Superior temporal gyrus (tissue), 1 donor: Measurements from ENCODE around the gene JARID2.
"Not testable (repeated sequence)": the region's sequence is repeated elsewhere in the genome, so short reads cannot be mapped to it uniquely, and the experiment has no call there.

Experiments used
- DNase-seq: peaks from one replicate; pipeline ENCODE4 v3.0.0-alpha.2; 2016; ENCODE audit errors: extremely low spot score

The JARID2 gene

DNA sequence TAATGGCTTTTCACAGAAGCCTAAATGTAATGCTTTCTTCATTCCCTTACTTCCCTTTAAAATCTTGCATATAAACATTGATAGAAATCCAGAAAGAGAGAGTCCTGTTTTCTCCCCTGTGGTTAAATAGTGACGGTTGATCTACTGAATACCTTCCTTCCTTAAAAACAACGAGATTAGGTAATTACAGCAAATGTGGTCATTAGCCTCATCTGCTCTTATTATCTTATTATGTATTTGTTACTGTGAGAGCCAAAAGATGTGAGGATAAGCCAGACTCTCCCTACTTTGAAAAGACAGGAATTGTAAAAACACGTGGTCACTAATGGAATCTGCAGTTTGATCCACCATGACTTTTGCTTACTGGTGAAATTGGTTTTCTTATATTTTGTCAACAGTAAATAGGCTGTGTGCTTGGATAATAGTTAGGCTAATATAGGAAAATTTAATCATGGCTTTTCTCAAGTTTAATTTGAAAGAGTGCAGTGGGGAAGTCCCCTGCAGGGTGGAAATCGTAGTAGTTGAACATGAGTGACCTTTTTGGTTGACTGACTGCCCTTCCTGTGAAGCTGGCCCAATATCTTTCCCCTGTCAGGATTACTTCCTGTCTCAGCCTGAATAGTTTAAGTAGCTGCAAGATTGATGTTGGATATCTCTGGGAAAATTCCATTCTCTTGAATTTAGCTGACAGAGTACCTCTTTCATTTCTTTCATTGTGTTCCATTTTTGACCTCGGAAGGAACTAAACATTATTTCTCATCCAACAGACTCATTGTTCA lies 62.8 kb downstream of the JARID2 start:
- DNase-seq: no peak

DNA sequence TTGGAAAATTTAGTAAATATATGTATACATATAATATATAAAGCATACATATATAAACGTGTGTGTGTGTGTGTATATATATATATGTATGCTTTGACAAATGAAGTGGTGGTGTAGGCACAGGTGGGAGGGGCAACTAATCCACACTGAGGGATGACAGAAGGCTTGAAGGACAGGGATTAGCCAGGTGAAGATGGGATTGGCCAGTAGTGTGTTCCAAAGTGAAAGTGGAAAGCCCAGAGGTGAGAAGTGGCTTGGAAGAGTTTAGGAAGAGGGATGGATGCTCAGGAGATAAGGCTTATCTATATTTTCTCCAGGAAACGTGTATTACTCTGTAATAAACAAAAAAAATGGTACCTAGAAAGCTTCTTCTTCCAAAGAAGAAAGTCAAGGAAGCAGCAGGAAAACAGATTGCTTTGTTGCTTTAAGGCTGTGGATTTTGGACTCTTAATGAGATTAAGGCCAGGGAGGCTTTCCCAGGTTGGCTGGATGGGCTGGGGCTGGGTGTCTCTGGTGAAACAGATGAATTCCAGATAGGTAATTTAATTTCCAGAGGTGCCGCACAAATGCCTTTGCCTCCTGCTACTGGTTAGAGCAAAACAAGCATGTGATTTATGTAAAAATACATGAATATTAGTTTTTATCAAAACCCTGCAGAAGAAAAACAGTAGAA lies 63.9 kb downstream of the JARID2 start:
- no peak for DNase-seq

DNA sequence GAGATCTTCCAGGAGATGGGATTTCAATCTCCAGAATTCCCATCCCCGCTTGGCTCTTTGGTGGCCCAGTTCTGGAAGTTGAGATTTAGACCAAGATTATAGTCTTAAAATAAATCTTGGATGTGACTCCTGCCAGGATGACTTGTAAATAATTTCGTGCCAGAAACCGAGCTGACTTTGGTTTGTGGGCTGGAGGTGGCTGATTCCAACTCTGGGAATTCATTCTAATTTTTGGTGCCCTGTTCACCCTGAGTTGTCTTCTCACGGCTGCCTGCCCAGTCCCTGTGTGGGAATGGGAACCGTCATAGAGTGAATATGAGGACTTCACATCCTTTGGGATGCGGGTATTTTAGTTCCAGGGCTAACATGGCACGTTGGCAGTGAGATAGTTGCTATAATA lies 64.8 kb downstream of the JARID2 start:
- no peak for DNase-seq

DNA sequence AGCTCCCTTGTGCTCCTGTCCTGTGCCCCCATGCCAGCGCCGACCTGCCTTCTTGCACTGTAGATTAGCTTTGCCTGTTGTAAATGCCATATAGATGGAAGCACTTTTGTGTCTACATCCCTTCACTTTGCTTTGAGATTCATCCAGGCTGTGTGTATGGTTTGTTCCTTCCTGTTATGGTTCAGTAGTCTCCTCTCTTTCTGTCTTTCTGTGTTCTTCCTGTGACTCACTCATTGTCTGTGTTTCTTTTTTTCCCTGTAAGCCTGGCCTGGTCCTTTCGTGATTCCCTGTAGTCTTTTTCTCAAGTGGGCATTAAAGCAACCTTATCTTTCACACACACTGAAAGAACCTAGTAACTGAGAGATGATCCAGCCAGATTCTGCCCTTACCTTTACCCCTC lies 66.6 kb downstream of the JARID2 start:
- no peak for DNase-seq

DNA sequence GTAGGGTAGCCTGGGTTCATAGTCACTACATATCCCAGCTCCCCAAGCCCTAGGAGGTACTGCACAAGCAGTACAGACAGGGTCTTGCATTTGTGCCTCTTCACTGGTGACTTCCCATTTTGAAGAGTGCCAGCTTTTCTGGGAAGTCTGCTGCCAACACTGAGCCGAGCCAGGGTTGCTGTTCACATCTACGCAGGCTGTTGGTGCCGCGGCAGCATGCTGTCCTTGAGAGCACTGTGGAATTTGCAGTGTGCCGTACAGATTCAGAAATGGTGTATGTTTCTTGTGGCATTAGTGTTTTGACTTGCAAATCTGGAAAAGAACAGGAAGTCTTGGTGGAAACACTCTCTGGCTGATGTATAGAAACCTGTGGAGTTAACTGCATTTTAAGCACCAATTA lies 67.5 kb downstream of the JARID2 start:
- peak; percentile 72 for DNase-seq

DNA sequence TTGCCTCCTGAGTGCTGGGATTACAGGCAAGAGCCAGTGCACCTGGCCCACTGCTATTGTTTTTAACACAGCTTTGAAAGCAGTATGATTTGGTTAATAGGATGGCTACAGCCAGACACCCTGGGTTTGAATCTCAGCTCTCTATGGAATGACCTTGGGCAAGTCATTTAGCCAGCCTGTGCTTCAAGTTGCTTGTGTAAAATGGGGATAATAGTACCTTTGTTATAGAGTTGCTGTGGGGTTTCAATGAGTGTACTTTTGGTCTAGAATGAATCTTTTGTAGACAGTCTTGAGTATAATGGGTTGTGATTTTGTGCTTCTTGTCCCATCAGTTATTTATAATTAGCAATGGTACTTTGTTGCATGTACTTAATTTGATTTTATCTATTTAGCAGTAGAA lies 70.9 kb downstream of the JARID2 start:
- no peak for DNase-seq

DNA sequence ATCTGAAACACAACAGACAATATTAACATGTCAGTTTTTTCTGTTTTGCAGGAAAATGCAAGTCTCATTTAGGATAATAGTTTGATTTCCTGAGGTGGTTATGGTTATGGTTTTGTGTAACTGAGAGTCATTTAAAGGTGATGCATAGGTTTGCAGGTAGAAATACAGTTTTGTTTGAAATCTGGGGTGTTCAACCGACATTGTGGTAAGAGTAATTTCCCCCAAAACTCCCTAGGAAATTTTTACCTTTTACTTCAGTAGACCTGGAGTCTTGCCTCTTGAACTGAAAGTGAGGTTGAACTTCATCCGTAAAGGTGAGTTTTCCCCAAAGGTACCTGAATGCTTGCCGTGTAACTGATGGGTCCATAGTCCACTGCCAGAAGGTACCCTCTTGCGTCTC lies 71.4 kb downstream of the JARID2 start:
- DNase-seq: no peak

DNA sequence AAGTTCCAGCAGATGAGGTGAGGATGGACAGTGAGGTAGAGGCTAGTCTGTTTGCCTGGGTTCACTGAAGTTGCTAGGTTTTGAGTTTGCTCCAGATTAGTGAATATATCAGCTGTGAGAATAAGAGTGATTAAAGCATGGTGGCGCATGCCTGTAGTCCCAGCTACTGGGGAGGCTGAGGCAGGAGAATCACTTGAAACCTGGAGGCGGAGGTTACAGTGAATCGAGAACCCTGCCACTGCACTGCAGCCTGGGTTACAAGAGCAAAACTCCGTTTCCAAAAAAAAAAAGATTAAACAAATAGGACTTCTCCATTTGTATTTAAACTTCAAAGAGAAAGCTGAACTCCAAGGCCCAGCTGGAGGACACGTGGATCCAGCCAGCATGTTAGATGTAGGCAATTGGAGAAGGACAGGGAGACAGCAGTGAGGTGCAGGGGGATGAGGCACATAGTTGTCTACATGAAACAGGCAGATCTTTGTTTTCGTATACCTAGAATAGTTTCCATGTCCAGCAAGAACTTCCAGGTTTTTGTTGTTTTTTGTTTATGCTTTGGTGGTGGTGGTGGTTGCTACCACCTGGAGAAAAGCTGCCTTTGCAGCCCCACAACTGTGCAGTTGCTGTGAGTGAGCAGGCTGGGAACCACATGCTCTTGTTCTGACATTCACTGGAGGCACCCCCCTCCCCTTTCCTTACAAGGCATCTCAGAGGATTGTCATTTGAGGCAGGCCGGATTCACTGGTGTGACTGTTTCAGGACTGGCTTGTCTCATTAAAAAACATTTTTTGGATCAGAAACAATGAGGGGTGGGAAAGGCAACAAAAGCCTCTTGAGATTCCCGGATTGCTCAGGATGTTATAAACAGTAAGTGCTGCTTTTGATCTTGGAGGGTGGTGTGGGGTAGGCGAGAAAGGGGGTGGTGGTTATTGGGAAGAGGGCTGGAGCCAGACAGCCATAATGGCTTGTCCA lies 72.3 kb downstream of the JARID2 start:
- no peak for DNase-seq

DNA sequence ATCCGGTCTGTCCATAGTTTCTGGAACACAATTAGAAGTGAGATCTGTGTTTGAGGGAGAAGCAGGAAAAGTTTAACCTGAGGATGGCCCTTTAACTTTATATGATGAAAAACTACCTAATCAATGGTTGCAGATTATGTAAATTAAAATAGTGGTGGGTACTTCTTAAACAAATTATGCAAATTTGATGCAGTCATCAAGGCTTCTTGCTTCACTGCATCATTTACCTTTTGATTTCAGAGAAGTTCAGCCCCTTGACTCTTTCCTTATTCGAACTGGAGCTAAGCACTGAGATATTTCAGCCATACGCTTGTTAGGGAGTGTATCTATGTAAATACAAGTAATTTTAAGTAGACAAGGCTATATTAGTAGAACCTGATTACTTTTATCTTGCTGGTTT lies 73.8 kb downstream of the JARID2 start:
- DNase-seq: no peak

DNA sequence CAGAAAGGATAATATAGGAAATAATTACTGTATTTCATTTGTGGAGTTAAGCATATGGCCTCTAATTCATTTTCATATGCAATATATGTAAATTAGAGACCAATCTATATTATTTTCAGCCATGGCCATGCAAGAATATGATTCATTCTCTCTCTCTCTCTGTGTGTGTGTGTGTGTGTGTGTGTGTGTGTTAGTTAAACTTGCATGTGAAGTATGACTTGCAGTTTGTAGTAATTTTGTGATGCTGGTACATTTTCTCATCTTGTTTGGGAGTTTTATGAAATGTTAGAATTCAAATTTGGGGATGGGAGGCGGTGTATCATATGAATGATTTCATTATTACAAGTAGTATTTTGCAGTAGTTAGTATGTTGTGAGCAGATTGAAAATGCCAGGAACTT lies 74.8 kb downstream of the JARID2 start:
- no peak for DNase-seq

DNA sequence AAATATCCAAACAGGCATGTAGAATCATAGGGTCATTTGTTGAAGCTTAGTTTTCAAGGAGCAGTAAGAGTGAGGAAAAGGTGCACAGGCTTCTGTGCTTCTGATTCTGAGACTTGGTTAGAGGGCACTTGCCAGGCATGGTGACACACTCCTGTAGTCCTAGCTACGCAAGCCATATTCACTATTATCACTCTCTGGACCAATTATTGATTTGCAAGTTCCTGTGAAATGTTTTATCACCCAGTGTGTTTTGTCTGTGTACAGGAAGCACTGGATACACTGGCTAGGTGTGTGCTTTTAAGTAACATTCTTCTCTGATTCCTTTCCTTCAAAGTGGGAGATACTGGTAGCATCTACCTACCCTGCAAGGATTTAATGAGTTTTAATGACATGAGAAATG lies 76.3 kb downstream of the JARID2 start:
- no peak for DNase-seq

DNA sequence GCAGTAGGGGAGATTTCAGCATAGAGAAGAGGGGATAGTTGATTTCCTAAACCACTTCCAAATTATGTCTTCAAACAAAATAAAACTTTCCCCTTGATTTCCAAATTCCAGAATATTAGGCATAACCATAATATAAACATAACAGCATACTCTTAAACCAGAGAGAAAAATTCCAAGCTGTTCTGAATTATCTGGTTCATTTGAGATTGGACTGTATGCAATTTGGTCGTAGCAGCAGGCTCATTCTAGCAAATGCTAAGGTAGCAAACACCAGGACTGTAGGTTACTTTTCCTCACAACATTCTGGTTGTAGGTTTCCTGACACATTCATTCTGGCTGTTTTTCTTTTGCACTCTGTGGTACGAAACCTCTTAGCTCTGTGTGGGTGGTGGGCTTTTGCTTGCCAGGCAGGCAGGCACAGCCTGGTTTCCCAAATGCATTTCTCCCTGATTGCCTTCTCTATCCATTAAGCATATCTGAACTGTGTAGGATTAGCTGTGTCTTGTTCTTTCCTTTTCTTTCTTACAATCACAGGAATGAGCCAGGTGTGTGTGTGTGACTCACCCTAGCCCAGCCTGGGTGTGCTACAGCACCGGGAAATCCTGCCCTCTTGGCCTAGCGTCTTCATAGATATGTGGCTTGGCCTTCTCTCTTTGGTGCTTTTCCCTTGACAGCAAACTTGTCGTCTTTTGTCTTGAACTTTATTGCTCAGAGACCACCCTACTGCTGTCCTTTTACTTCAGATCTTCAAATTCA lies 77.1 kb downstream of the JARID2 start:
- no peak for DNase-seq

DNA sequence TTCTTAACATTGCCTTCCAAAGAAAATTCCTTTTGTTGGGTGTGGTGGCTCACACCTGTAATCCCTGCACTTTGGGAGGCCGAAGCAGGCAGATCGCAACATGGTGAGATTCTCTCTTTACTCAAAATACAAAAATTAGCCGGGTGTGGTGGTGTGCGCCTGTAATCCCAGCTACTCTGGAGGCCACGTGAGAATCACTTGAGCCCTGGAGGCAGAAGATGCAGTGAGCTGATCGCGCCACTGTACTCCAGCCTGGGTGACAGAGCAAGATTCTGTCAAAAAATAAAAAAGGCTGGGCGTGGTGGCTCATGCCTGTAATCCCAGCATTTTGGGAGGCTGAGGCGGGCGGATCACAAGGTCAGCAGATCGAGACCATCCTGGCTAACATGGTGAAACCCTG lies 77.7 kb downstream of the JARID2 start:
- not testable (repeated sequence) for DNase-seq

DNA sequence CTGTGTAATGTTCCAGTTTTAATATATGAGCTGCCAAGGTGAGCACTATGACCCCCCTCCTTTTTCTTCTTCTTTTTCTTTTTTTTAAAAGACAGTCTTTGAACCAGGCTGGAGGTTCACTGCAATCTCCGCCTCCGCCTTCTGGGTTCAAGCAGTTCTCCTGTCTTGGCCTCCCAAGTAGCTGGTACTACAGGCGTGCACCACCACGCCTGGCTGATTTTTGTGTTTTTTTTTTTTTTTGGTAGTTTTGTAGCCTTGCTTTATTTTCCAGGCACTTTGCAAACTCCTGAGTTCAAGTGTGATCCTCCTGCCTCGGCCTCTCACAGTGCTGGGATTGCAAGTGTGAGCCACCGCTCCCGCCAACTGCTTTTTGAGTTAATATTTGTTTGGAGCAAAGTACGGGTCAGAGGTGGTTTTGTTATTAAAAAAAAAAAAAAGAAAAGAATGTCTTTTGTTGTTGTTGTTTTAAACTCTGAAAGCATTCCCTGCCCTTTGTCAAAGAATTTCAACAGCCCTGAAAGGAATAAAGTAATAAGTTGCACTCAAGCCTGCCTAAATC lies 78.6 kb downstream of the JARID2 start:
- no peak for DNase-seq

DNA sequence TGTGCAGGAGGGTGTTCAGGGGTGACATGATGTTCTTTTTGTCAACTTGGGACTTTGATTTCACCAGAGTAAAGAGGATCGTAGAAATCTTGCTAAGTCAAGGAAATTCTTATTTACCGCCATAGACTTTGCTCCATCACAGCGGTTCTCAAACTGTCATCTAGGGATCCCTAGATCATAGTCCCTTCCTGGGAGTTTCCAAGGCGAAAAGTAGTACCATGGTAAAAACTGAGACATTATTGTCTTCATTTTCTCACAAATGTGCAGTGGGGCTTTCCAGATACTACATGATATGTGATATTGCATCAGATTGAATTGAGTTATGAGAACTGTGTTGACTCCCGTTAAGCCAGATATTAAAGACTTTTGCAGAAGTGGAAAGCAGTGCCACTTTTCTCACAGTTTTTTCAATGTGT lies 79.7 kb downstream of the JARID2 start:
- DNase-seq: no peak

DNA sequence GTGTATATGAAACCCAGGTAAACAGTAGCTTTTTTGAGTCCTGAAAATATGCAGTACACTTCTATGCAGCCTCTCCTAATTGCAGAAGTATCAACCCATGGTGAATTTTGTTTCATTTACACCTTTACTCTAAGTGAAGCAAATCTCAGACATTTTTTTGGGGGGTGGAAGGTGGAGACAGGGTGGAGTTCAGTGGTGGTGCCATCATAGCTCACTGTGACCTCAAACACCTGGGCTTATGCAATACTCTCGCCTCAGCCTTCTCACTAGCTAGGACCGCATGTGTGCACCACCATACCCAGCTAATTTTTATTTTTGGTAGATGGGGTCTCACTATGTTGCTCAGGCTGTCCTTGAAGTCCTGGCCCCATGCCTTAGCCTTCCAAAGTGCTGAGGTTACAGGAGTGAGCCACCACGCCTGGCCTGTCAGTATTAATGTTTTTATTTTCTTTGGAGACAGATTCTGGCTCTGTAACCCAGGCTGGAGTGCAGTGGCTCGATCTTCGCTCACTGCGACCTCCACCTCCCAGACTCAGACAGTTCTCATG lies 80.3 kb downstream of the JARID2 start:
- DNase-seq: no peak

DNA sequence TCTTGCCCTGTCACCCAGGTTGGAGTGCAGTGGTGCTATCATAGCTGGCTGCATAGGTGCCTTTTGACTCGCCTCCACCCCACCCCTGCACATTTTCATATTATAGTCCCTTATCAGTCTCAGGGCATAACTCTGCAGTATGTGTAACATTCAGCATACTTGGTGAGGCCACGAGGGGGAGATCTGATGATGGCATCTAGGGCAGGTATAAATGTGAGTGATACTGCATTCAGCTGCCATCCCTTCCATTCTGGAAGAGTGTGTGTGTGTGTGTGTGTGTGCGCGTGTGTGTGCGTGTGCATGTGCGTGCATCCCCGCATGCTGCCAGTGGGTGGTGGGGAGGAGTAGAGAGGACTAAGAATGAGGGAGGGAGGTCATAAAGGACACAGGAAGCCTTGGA lies 81.4 kb downstream of the JARID2 start:
- no peak for DNase-seq

DNA sequence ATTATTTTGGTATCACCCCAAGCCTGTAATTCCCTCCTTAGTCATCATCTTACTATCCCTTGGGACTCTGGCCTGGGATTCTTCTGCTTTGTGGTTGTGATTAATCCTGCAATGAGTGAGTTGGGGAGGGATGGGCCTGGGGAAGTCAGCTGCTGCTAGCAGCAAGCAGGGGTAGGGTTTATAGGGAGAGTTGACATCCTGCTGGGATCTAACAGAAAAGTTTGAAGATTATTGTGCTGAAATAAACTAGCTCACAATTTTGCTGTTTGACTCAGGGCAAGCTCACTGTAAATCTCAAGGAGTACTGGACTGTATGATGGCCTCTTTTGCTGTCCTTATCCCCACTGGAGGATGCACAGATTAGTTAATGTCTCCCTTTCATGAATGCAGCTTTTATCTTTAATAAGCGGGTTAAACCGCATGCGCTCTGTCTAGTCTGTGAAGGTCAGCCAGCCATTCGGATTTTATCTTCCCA lies 83.4 kb downstream of the JARID2 start:
- no peak for DNase-seq

DNA sequence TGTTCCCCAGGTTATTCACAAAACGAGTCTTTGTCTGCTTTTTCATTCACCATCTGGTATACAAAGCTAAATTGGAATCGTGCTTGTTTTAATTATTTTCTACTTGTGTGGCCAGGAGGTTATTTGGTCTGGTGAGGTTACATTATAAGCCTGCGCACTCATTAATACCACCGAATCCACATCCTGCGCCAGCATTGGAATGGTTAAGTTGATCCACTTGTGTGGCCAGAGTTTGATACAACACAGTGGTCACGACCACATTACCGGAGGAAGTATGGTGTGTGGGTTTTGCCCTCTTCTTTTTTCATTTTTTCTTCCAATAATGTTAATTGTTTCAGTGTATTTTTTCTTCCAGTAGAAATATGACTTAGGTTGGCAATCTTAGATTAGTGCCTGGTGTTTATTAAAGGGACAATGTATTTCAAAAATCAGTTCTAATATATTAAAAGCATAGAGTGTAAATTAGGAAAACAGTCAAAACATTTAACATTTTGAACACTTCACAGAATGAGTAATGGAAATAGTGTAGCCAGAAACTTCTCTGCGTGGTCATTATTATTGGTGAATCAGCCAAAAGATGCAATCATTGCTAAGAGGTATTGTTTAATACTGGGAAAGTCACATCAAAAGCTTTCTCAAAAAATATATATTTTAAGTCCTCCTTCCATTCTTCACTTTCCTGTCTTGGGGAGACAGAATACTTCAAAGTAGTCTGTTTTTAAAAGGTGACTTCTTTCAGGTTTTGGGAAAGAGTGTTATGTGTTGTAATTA lies 84.5 kb downstream of the JARID2 start:
- no peak for DNase-seq

DNA sequence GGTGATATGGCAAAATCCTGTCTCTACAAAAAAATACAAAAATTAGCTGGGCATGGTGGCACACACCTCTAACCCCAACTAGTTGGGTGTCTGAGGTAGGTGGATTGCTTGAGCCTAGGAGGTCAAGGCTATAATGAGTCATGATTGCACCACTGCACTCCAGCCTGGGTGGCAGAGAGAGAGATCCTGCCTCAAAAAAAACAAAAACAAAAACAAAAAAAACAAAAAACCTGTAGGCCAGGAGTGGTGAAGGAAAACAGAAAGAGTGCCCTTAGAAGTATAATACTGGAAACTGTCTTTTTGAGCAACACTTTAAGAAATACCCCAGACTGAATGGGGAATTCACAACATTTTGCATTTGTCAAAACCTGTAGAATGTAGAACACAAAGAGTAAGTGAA lies 85.3 kb downstream of the JARID2 start:
- DNase-seq: no peak
